H54 (cell line): ENCODE results near the gene PLEKHG5.
"Not testable (repeated sequence)": the region's sequence is repeated elsewhere in the genome, so short reads cannot be mapped to it uniquely, and the experiment has no call there.

Source experiments
- DNase-seq: peaks from one replicate; pipeline ENCODE4 v3.0.0; 2011; ENCODE audit warnings: low spot score, mixed read lengths; ENCODE audit not compliant: insufficient read length
- FAIRE-seq: peaks from 3 replicates; lab custom pipeline; 2011; peaks lifted over from hg19 to GRCh38; lab: Jason Lieb, UNC
- POLR2A ChIP-seq: IDR thresholded peaks from 2 replicates; pipeline ENCODE4 v1.6.1; 2011; ENCODE audit warnings: low read depth, mild to moderate bottlenecking, low read length

Gene PLEKHG5

DNA sequence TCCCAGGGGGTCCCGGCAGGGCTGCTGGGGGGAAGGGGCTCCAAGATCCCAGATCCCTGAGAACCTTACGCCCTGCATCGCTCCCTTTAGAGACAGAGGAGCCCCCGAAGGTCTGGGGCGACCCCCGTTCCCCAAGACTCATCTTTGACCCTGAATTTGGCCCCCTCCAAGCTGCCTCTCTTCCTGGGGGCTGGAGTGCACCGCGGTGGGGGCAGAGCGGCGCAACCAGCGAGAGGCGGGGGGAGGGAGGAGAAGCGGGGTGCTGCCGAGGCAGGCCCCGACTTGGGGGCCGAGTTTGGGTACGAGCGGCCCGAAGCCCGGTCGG, 5.4 kb upstream of the PLEKHG5 start:
- DNase-seq (no peak), FAIRE-seq (no peak)
- TF ChIP-seq POLR2A, result no peak

DNA sequence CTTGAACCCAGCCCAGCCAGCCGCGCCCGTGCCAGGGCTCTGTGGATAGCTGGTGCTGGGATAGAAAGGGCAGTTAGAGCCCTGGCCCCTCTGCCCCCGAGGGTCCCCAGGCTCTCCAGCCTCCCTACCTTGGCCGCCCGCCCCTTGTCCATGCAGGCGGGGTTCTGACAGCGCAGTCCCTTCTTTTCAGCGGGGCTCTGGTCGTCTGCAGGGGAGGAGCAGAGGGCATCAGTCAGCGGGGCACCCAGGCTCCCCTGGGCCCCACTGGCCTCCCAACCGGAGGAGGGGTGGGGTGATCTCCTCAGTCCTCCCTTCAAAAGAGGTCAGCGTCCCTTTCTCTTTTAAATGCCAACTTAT, 4.9 kb upstream of the PLEKHG5 start:
- DNase-seq, result no peak
- no peak for TF ChIP-seq POLR2A
- no peak for FAIRE-seq

DNA sequence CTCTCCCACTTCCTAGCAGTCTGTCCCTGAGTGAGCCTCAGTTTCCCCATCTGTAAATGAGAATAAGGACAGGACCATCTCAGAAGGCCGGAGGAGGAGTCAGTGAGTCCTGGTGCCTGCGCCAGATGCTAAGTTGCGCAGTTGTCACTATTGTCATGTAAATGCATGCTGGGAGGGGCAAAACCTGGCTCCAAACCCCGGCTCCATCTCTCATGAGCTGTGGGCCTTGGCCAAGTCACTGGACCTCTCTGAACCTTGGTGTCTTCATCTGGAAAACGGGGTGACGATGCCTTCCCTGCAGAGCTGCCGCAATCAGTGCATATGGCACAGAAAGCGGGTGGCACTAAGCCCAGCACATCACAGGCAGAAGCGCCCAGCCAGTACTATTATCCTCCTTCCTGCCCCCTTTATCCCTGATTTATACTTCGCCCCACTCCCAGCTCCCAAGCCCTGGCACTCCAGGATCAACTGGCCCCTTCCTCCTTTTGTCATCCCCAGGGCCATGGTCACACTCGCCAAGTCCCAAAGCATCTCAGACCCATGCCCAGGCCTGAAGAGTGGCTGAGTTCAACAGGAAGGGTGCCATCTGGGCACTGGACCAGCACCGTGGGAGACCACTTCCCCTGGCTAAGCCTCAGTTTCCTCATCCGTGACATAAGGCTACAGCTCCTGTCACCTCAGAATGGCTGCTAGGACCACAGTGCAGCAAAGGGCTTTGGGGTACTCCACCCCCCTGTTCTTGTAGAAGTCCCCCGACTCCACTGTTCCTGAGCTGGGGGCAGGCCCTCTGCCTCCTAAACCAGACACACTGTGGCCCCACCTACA, 4.3 kb upstream of the PLEKHG5 start:
- FAIRE-seq (no peak), DNase-seq (no peak)
- no peak for TF ChIP-seq POLR2A

DNA sequence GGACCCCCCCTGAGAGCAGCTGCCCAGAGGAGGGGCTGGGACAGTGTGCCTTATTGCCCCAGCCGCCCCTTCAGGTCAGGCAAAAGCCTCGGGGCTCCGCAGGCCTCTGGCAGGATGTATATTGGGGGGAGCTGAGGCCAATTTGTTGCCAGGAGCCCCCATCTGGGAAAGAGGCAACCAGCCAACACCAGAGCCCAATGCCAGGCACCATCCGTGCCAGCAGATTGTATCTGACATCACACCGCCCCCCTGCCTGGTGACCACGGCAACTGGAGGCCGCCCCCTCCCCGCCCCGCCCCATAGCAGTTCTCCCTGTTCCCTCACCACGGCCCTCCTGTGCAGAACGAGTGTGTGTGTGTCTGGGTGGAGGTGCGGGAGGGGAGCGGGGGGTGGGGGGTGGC, 3.6 kb upstream of the PLEKHG5 start:
- FAIRE-seq, result no peak
- DNase-seq, result no peak
- TF ChIP-seq POLR2A, result no peak

- TF ChIP-seq POLR2A, result no peak
- DNase-seq (no peak), FAIRE-seq (no peak)
These were observed 3.2 kb upstream of the PLEKHG5 start for GRCh38 chr1:6494627-6495026.

DNA sequence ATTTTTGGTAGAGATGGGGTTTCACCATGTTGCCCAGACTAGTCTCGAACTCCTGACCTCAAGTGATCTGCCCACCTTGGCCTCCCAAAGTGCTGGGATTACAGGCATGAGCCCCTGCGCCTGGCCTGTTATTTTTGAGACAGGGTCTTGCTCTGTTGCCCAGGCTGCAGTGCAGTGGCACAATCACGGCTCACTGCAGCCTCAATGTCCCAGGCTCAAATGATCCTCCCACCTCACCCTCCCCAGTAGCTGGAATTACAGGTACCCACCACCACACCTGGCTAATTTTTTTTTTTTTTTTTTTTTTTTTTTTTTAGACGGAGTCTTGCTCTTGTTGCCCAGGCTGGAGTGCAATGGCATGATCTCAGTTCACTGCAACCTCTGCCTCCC, 2.4 kb upstream of the PLEKHG5 start:
- not testable (repeated sequence) for DNase-seq, FAIRE-seq

- no peak for TF ChIP-seq POLR2A
- no peak for DNase-seq
- no peak for FAIRE-seq
These were observed 499 bp upstream of the PLEKHG5 start for GRCh38 chr1:6491966-6492365.

DNA sequence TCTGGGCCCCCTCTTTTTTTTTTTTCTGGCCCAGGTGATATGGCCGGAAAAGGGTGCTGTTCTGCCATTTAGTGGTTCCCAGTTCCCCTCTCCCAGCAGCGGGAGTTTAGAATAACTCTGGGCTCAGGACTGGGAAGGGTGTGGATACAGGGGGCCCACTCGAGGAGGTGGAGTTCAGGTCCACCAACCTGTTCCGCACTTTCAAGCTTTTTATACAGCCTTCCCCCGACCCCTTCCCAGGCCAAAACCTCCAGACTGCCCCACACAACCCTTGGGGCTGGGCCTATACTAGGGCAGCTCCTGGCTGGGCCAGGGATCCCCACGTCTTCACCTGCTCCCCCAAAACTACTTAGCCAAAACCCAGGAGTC, 402 bp downstream of the PLEKHG5 start:
- FAIRE-seq, result no peak
- TF ChIP-seq POLR2A, result no peak
- no peak for DNase-seq

GRCh38 chr1:6490181-6491080, 1.0 kb downstream of the PLEKHG5 start:
- FAIRE-seq, result no peak
- TF ChIP-seq POLR2A, result no peak
- DNase-seq, result peak; percentile 61

- TF ChIP-seq POLR2A, result no peak
- FAIRE-seq, result no peak
- DNase-seq, result peak; percentile 79
These were observed 1.7 kb downstream of the PLEKHG5 start for GRCh38 chr1:6489799-6490180.

DNA sequence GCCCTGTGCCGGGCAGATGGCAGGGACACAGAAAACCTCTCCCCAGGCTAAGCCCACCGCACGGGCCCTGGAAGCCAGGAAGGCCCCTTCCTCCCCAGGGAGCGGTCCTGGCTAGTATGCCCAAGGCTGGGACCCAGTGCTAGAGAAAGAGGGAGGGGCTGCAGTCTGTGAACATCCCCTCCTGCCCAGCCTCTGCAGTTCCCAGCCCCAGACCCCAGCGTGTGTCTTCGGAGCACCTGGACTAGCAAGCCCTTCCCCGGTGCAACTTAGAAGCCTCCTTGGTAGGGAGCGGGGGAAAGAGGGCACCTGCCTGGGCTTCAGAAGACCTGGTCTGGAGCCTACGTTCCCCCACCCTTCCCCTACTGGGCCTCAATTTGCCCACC, 2.1 kb downstream of the PLEKHG5 start:
- DNase-seq (no peak), FAIRE-seq (no peak)
- TF ChIP-seq POLR2A, result no peak

- FAIRE-seq (no peak), DNase-seq (no peak)
These were observed 2.7 kb downstream of the PLEKHG5 start for GRCh38 chr1:6488602-6489382.

GRCh38 chr1:6487804-6488484, 3.5 kb downstream of the PLEKHG5 start:
- FAIRE-seq (no peak), DNase-seq (no peak)
- no peak for TF ChIP-seq POLR2A

More at GRCh38 chr1:6488602-6489382, 2.7 kb downstream of the PLEKHG5 start:
- TF ChIP-seq POLR2A, result no peak
